WTC11 (cell line): ENCODE results near the gene CACUL1. TPM values are rescaled to one million over a fixed set of nuclear protein-coding genes. Genes with fewer than 3 reads are reported as not detected.

Experiments used
- ATAC-seq: fragments of 200-7000 bp; cut with Tn5 transposase; 2 replicates; pipeline ENCODE4 v1.10.0; 2021; ENCODE audit warnings: mild to moderate bottlenecking, moderate library complexity
- CTCF ChIA-PET: fragments of 300-600 bp; sonication (Branson Sonifier 250); formaldehyde crosslinking; loops from one replicate; lab custom pipeline; 2021; ENCODE audit warnings: antibody characterized with exemption; lab: Charles Lee
- POLR2A ChIA-PET: fragments of 350-600 bp; sonication (Branson Sonifier 250); formaldehyde crosslinking; loops from one replicate; lab custom pipeline; 2021; ENCODE audit warnings: antibody characterized with exemption; lab: Charles Lee
- DNase-seq: peaks from one replicate; pipeline ENCODE4 v3.0.0; 2021; ENCODE audit warnings: low spot score
- H3K27ac Mint-ChIP-seq: 2 replicates; pipeline ENCODE4 v1.8.0; 2021; ENCODE audit warnings: mixed read lengths
- H3K27me3 Mint-ChIP-seq: 2 replicates; pipeline ENCODE4 v1.8.0; 2021; ENCODE audit warnings: low read depth, mild to moderate bottlenecking, moderate library complexity, mixed read lengths
- H3K36me3 Mint-ChIP-seq: 2 replicates; pipeline ENCODE4 v1.8.0; 2021; ENCODE audit warnings: mixed read lengths
- H3K4me1 Mint-ChIP-seq: 2 replicates; pipeline ENCODE4 v1.8.0; 2022; ENCODE audit warnings: mixed read lengths
- H3K4me3 Mint-ChIP-seq: 2 replicates; pipeline ENCODE4 v1.8.0; 2021; ENCODE audit warnings: mild to moderate bottlenecking, moderate library complexity, mixed read lengths
- H3K9me3 Mint-ChIP-seq: 2 replicates; pipeline ENCODE4 v1.8.0; 2021; ENCODE audit warnings: mixed read lengths
- AR ChIP-seq: fragments of 250-450 bp; sonication (Bioruptor Pico); IDR thresholded peaks from 2 replicates; pipeline ENCODE4 v1.9.0; 2021; ENCODE audit warnings: mild to moderate bottlenecking
- ATF1 ChIP-seq: sonication (generic); formaldehyde crosslinking; IDR thresholded peaks from 2 replicates; pipeline ENCODE4 v1.8.1; 2023; ENCODE audit warnings: mild to moderate bottlenecking, moderate library complexity, missing genetic modification reagents
- CREB1 ChIP-seq: sonication (generic); formaldehyde crosslinking; IDR thresholded peaks from 2 replicates; pipeline ENCODE4 v1.8.0; 2023; ENCODE audit warnings: mild to moderate bottlenecking, missing genetic modification reagents
- GTF2I ChIP-seq: fragments of 250-450 bp; sonication (Bioruptor Pico); conservative IDR thresholded peaks from 2 replicates; pipeline ENCODE4 v1.4.0; 2021; ENCODE audit warnings: mild to moderate bottlenecking
- NFATC4 ChIP-seq: fragments of 250-450 bp; sonication (Bioruptor Pico); IDR thresholded peaks from 2 replicates; pipeline ENCODE4 v1.9.0; 2021; ENCODE audit warnings: mild to moderate bottlenecking
- PRDM15 ChIP-seq: sonication (generic); formaldehyde crosslinking; IDR thresholded peaks from 2 replicates; pipeline ENCODE4 v1.8.0; 2022; ENCODE audit warnings: missing genetic modification reagents
- RELA ChIP-seq: sonication (generic); formaldehyde crosslinking; IDR thresholded peaks from 2 replicates; pipeline ENCODE4 v1.8.1; 2022; ENCODE audit warnings: missing genetic modification reagents, mild to moderate bottlenecking, borderline replicate concordance
- RORB ChIP-seq: fragments of 250-450 bp; sonication (Bioruptor Pico); IDR thresholded peaks from 2 replicates; pipeline ENCODE4 v1.9.0; 2021; ENCODE audit warnings: mild to moderate bottlenecking
- TCF7 ChIP-seq: sonication (generic); formaldehyde crosslinking; IDR thresholded peaks from 2 replicates; pipeline ENCODE4 v1.8.0; 2022; ENCODE audit warnings: mild to moderate bottlenecking, low read depth, missing genetic modification reagents, moderate library complexity
- ZNF416 ChIP-seq: fragments of 250-450 bp; sonication (Bioruptor Pico); IDR thresholded peaks from 2 replicates; pipeline ENCODE4 v1.9.0; 2021; ENCODE audit warnings: mild to moderate bottlenecking, inconsistent platforms
- ZNF532 ChIP-seq: fragments of 250-450 bp; sonication (Bioruptor Pico); IDR thresholded peaks from 2 replicates; pipeline ENCODE4 v1.9.0; 2021; ENCODE audit warnings: mild to moderate bottlenecking, borderline replicate concordance
- total RNA-seq: library from RNA; stranded (reverse); gene quantifications from 3 replicates; pipeline ENCODE4 v1.2.3, GENCODE V29; 2021

Gene CACUL1
- total RNA-seq, 1 experiment from 2014 or later, result 41.5 TPM

- POLR2A ChIA-PET, result no interaction called here
- no peak for TF ChIP-seq ZNF532 (CRISPR knock-in tag)
- no peak for TF ChIP-seq RELA (CRISPR knock-in tag)
- no peak for TF ChIP-seq PRDM15
- TF ChIP-seq CREB1 (CRISPR knock-in tag), result no peak
- TF ChIP-seq ATF1 (CRISPR knock-in tag), result no peak
- no peak for TF ChIP-seq TCF7 (CRISPR knock-in tag)
- DNase-seq, result no peak
- Mint-ChIP-seq H3K27me3 (peaks cover 11% of the 10 kb centered on the region), H3K27ac (no peak overlapping the region), H3K9me3 (peaks cover 24% of the 10 kb centered on the region), H3K4me1 (peaks cover 2% of the 10 kb centered on the region; the same call in 1 of the 2 replicates), H3K36me3 (no peaks in the 10 kb centered on the region; the same call in 1 of the 2 replicates), H3K4me3 (no peak overlapping the region)
- CTCF ChIA-PET, result interaction anchor here (0.5 to 3.4 kb wide), 3 partner anchors 49 to 543 kb away, joined by 3 to 20 read pairs (median 3); partner anchors contain the start of gene GRK5
- peak; percentile 58; the same call in 1 of the 2 replicates for ATAC-seq
These were observed 90.4 kb downstream of the CACUL1 start for GRCh38 chr10:118664321-118664720.

GRCh38 chr10:118663176-118663575 lies 91.6 kb downstream of the CACUL1 start:
- ChIA-PET POLR2A (no interaction called here), CTCF (no interaction called here)
- H3K36me3 Mint-ChIP-seq, result no peaks in the 10 kb centered on the region; the same call in 1 of the 2 replicates

More at GRCh38 chr10:118663176-118663575, 91.6 kb downstream of the CACUL1 start:
- Mint-ChIP-seq H3K27me3 (peaks cover 16% of the 10 kb centered on the region), H3K9me3 (peaks cover 28% of the 10 kb centered on the region), H3K4me1 (peaks cover 2% of the 10 kb centered on the region; the same call in 1 of the 2 replicates), H3K4me3 (no peak overlapping the region), H3K27ac (no peak overlapping the region)
- no peak for TF ChIP-seq NFATC4 (CRISPR knock-in tag)
- TF ChIP-seq TCF7 (CRISPR knock-in tag), result no peak
- TF ChIP-seq GTF2I (CRISPR knock-in tag), result no peak
- TF ChIP-seq RORB (CRISPR knock-in tag), result no peak
- no peak for TF ChIP-seq AR (CRISPR knock-in tag)
- TF ChIP-seq ZNF416 (CRISPR knock-in tag), result no peak
- DNase-seq, result no peak
- no peak for ATAC-seq
